HEK293T (cell line): ENCODE measurements around the gene IMPDH2.

ENCODE experiments used
- ARNT ChIP-seq: fragments of 450-650 bp; IDR thresholded peaks from 2 replicates; pipeline ENCODE4 v1.6.1; 2017; ENCODE audit warnings: mild to moderate bottlenecking
- BHLHE40 ChIP-seq: fragments of 450-650 bp; IDR thresholded peaks from 2 replicates; pipeline ENCODE4 v1.6.1; 2016; ENCODE audit warnings: mild to moderate bottlenecking, moderate library complexity, borderline replicate concordance
- CTBP1 ChIP-seq: fragments of 450-650 bp; IDR thresholded peaks from 2 replicates; pipeline ENCODE4 v1.6.1; 2016; ENCODE audit warnings: borderline replicate concordance
- ELF4 ChIP-seq: fragments of 450-650 bp; IDR thresholded peaks from 2 replicates; pipeline ENCODE4 v1.6.1; 2017; ENCODE audit warnings: antibody characterized with exemption
- FOXA1 ChIP-seq: fragments of 450-650 bp; IDR thresholded peaks from 2 replicates; pipeline ENCODE4 v1.6.1; 2016; ENCODE audit warnings: mild to moderate bottlenecking
- FOXK2 ChIP-seq: fragments of 450-650 bp; IDR thresholded peaks from 2 replicates; pipeline ENCODE4 v1.6.1; 2016; ENCODE audit warnings: mild to moderate bottlenecking
- FOXM1 ChIP-seq: fragments of 450-650 bp; IDR thresholded peaks from 2 replicates; pipeline ENCODE4 v1.6.1; 2017; ENCODE audit warnings: mild to moderate bottlenecking, borderline replicate concordance
- HDGF ChIP-seq: fragments of 450-650 bp; IDR thresholded peaks from 2 replicates; pipeline ENCODE4 v1.6.1; 2017; ENCODE audit warnings: antibody characterized with exemption, borderline replicate concordance
- L3MBTL2 ChIP-seq: fragments of 450-650 bp; conservative IDR thresholded peaks from 2 replicates; pipeline ENCODE4 v1.6.1; 2016; ENCODE audit warnings: mild to moderate bottlenecking
- LEF1 ChIP-seq: fragments of 450-650 bp; IDR thresholded peaks from 2 replicates; pipeline ENCODE4 v1.6.1; 2017; ENCODE audit warnings: mild to moderate bottlenecking, borderline replicate concordance
- SUZ12 ChIP-seq: fragments of 450-650 bp; IDR thresholded peaks from 2 replicates; pipeline ENCODE4 v1.6.1; 2016; ENCODE audit warnings: mild to moderate bottlenecking
- TARDBP ChIP-seq: fragments of 450-650 bp; IDR thresholded peaks from 2 replicates; pipeline ENCODE4 v1.6.1; 2016
- ZNF384 ChIP-seq: fragments of 450-650 bp; IDR thresholded peaks from 2 replicates; pipeline ENCODE4 v1.6.1; 2016
- TF ChIP-seq, protein P1 (sequence below): fragments of 450-650 bp; IDR thresholded peaks from 2 replicates; pipeline ENCODE4 v1.6.1; 2016

DNA sequence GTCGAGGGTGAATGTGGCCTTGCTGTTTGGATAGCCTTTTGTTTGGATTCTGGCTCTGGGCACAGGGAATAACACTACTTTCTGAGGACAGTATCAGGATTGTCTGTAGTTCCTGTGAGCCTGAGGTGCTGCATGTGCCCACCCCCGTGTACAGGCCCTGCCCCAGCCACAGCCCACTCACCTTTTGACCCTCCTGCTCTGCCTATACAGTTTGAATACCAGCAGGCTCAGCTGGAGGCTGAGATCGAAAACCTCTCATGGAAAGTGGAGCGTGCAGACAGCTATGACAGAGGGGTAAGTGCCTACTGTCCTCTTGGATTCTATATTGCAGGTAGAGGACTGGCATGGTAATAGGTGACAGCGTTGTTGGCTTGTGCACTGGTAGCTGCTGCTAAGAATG is 46.5 kb downstream of the IMPDH2 start:
- TF ChIP-seq LEF1: no peak
- TF ChIP-seq L3MBTL2: no peak
- TF ChIP-seq ZNF384: no peak
- TF ChIP-seq FOXM1: no peak
- TF ChIP-seq HDGF: no peak
- no peak for TF ChIP-seq FOXK2
- no peak for TF ChIP-seq BHLHE40
- TF ChIP-seq FOXA1: no peak
- no peak for TF ChIP-seq TARDBP
- TF ChIP-seq, protein P1, sequence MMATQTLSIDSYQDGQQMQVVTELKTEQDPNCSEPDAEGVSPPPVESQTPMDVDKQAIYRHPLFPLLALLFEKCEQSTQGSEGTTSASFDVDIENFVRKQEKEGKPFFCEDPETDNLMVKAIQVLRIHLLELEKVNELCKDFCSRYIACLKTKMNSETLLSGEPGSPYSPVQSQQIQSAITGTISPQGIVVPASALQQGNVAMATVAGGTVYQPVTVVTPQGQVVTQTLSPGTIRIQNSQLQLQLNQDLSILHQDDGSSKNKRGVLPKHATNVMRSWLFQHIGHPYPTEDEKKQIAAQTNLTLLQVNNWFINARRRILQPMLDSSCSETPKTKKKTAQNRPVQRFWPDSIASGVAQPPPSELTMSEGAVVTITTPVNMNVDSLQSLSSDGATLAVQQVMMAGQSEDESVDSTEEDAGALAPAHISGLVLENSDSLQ: no peak
- TF ChIP-seq SUZ12: no peak
- no peak for TF ChIP-seq ARNT
- no peak for TF ChIP-seq CTBP1
- no peak for TF ChIP-seq ELF4
